ENCODE measurements around the gene PLCB1.

Gene PLCB1

GRCh38 chr20:8242827-8243724 lies 111.0 kb downstream of the PLCB1 start:
- Histone ChIP-seq H3K36me3 (no peaks in the 10 kb centered on the region), H3K9me3 (no peaks in the 10 kb centered on the region), H3K4me3 (ENCODE audit: low read depth in 1 of 2, low read length in 1 of 2) (no peak overlapping the region), H3K27me3 (no peaks in the 10 kb centered on the region), H3K27ac (no peak overlapping the region), H3K4me1 (ENCODE audit: control insufficient read depth in 1 of 2, insufficient read depth in 1 of 2, low read depth in 1 of 2, low read length in 1 of 2) (no peaks in the 10 kb centered on the region)
- TF ChIP-seq CTCF (IDR thresholded peaks at IDR 0.05), result no peak

- H3K36me3 ChIP-seq, result no peaks in the 10 kb centered on the region
- H3K27ac ChIP-seq, result no peak overlapping the region
- no peaks in the 10 kb centered on the region for H3K27me3 ChIP-seq
- H3K4me1 ChIP-seq (ENCODE audit: control insufficient read depth in 1 of 2, insufficient read depth in 1 of 2, low read depth in 1 of 2, low read length in 1 of 2), result no peaks in the 10 kb centered on the region
- no peaks in the 10 kb centered on the region for H3K9me3 ChIP-seq
- H3K4me3 ChIP-seq (ENCODE audit: low read depth in 1 of 2, low read length in 1 of 2), result no peak overlapping the region
- no peak for TF ChIP-seq CTCF (IDR thresholded peaks at IDR 0.05)
These were observed 112.6 kb downstream of the PLCB1 start for GRCh38 chr20:8244637-8245036.

GRCh38 chr20:8246153-8246552 lies 114.1 kb downstream of the PLCB1 start:
- Histone ChIP-seq H3K9me3 (no peaks in the 10 kb centered on the region), H3K27me3 (no peaks in the 10 kb centered on the region), H3K4me1 (ENCODE audit: control insufficient read depth in 1 of 2, insufficient read depth in 1 of 2, low read depth in 1 of 2, low read length in 1 of 2) (no peaks in the 10 kb centered on the region), H3K27ac (no peak overlapping the region), H3K36me3 (no peaks in the 10 kb centered on the region), H3K4me3 (ENCODE audit: low read depth in 1 of 2, low read length in 1 of 2) (no peak overlapping the region)
- TF ChIP-seq CTCF (IDR thresholded peaks at IDR 0.05), result no peak

- H3K27me3 ChIP-seq, result no peaks in the 10 kb centered on the region
- no peak overlapping the region for H3K27ac ChIP-seq
- no peak overlapping the region for H3K4me3 ChIP-seq (ENCODE audit: low read depth in 1 of 2, low read length in 1 of 2)
- TF ChIP-seq CTCF (IDR thresholded peaks at IDR 0.05), result no peak
- H3K9me3 ChIP-seq, result no peaks in the 10 kb centered on the region
- no peaks in the 10 kb centered on the region for H3K4me1 ChIP-seq (ENCODE audit: control insufficient read depth in 1 of 2, insufficient read depth in 1 of 2, low read depth in 1 of 2, low read length in 1 of 2)
- no peaks in the 10 kb centered on the region for H3K36me3 ChIP-seq
These were observed 114.7 kb downstream of the PLCB1 start for GRCh38 chr20:8246716-8247115.

- Histone ChIP-seq H3K4me3 (ENCODE audit: low read depth in 1 of 2, low read length in 1 of 2) (no peak overlapping the region), H3K36me3 (no peaks in the 10 kb centered on the region), H3K9me3 (no peaks in the 10 kb centered on the region), H3K27ac (no peak overlapping the region), H3K4me1 (ENCODE audit: control insufficient read depth in 1 of 2, insufficient read depth in 1 of 2, low read depth in 1 of 2, low read length in 1 of 2) (no peaks in the 10 kb centered on the region), H3K27me3 (no peaks in the 10 kb centered on the region)
- TF ChIP-seq CTCF (IDR thresholded peaks at IDR 0.05), result no peak
These were observed 116.0 kb downstream of the PLCB1 start for GRCh38 chr20:8248051-8248450.

Data from neutrophil (primary cell).